ENCODE results near the gene ESYT3.
A peak's percentile ranks its signal among the peaks of the same experiment; 100 is the strongest.
"Not testable (repeated sequence)": the region's sequence is repeated elsewhere in the genome, so short reads cannot be mapped to it uniquely, and the experiment has no call there.

Gene ESYT3

GRCh38 chr3:138408751-138409570 is 25.5 kb upstream of the ESYT3 start:
- no peak for DNase-seq

- DNase-seq, result no peak
Measured at GRCh38 chr3:138412821-138413551, 21.4 kb upstream of the ESYT3 start.

GRCh38 chr3:138416236-138416635 is 18.2 kb upstream of the ESYT3 start:
- DNase-seq, result not testable (repeated sequence)

GRCh38 chr3:138417559-138417982 is 16.8 kb upstream of the ESYT3 start:
- peak; percentile 93 for DNase-seq

GRCh38 chr3:138418601-138419206 is 15.7 kb upstream of the ESYT3 start:
- DNase-seq, result peak; percentile 15

GRCh38 chr3:138423316-138423715 is 11.1 kb upstream of the ESYT3 start:
- no peak for DNase-seq

- no peak for DNase-seq
Measured at GRCh38 chr3:138424323-138424722, 10.1 kb upstream of the ESYT3 start.

GRCh38 chr3:138426211-138426610 is 8.2 kb upstream of the ESYT3 start:
- peak; percentile 29 for DNase-seq

GRCh38 chr3:138426754-138427153 is 7.7 kb upstream of the ESYT3 start:
- not testable (repeated sequence) for DNase-seq

- DNase-seq, result no peak
Measured at GRCh38 chr3:138429665-138430064, 4.8 kb upstream of the ESYT3 start.

GRCh38 chr3:138432576-138433240 is 1.7 kb upstream of the ESYT3 start:
- DNase-seq, result no peak

- DNase-seq, result no peak
Measured at GRCh38 chr3:138433892-138434275, 532 bp upstream of the ESYT3 start.

- peak; percentile 65 for DNase-seq
Measured at GRCh38 chr3:138434875-138435772, 708 bp downstream of the ESYT3 start.

GRCh38 chr3:138435840-138436239 is 1.4 kb downstream of the ESYT3 start:
- DNase-seq, result no peak

GRCh38 chr3:138437281-138437680 is 2.9 kb downstream of the ESYT3 start:
- DNase-seq, result no peak

GRCh38 chr3:138438896-138439295 is 4.5 kb downstream of the ESYT3 start:
- no peak for DNase-seq

GRCh38 chr3:138439646-138440045 is 5.2 kb downstream of the ESYT3 start:
- no peak for DNase-seq

- no peak for DNase-seq
Measured at GRCh38 chr3:138440121-138440521, 5.7 kb downstream of the ESYT3 start.

- DNase-seq, result no peak
Measured at GRCh38 chr3:138440596-138440995, 6.2 kb downstream of the ESYT3 start.

- DNase-seq, result no peak
Measured at GRCh38 chr3:138441256-138441655, 6.8 kb downstream of the ESYT3 start.

- no peak for DNase-seq
Measured at GRCh38 chr3:138441742-138442141, 7.3 kb downstream of the ESYT3 start.

GRCh38 chr3:138442433-138442832 is 8.0 kb downstream of the ESYT3 start:
- DNase-seq, result no peak
